Smooth muscle cell (in vitro differentiated cells): ENCODE measurements around the gene ZFP92. TPM values are rescaled to one million over a fixed set of nuclear protein-coding genes. Genes with fewer than 3 reads are reported as not detected.

Experiments
- DNase-seq: peaks from one replicate; lab custom pipeline; 2025; ENCODE audit not compliant: unreplicated experiment; lab: John Stamatoyannopoulos, UW
- H2AFZ ChIP-seq: fragments of 200-600 bp; sonication (generic); 2 replicates; pipeline ENCODE4 v1.6.0; 2016; ENCODE audit warnings: antibody characterized with exemption, low read depth, mild to moderate bottlenecking
- H3F3A ChIP-seq: fragments of 200-600 bp; sonication (generic); 2 replicates; pipeline ENCODE4 v1.6.0; 2017; ENCODE audit warnings: antibody characterized with exemption, low read depth
- H3K27ac ChIP-seq: fragments of 200-600 bp; sonication (generic); 2 replicates; pipeline ENCODE4 v1.5.1; 2016; ENCODE audit warnings: low read depth, mild to moderate bottlenecking
- H3K27me3 ChIP-seq: fragments of 200-600 bp; sonication (generic); 2 replicates; pipeline ENCODE4 v1.6.1; 2016; ENCODE audit warnings: low read depth, mild to moderate bottlenecking
- H3K36me3 ChIP-seq: fragments of 200-600 bp; sonication (generic); 2 replicates; pipeline ENCODE4 v1.5.1; 2016; ENCODE audit warnings: low read depth
- H3K4me1 ChIP-seq: fragments of 200-600 bp; sonication (generic); 2 replicates; pipeline ENCODE4 v1.5.1; 2016; ENCODE audit warnings: low read depth
- H3K4me2 ChIP-seq: fragments of 200-600 bp; sonication (generic); 2 replicates; pipeline ENCODE4 v1.6.0; 2016; ENCODE audit warnings: mild to moderate bottlenecking
- H3K4me3 ChIP-seq: fragments of 200-600 bp; sonication (generic); 2 replicates; pipeline ENCODE4 v1.5.1; 2016; ENCODE audit warnings: mild to moderate bottlenecking
- H3K79me2 ChIP-seq: fragments of 200-600 bp; sonication (generic); 2 replicates; pipeline ENCODE4 v1.6.0; 2016; ENCODE audit warnings: low read depth, mild to moderate bottlenecking
- H3K9ac ChIP-seq: fragments of 200-600 bp; sonication (generic); 2 replicates; pipeline ENCODE4 v1.6.0; 2016; ENCODE audit warnings: low read depth
- H3K9me3 ChIP-seq: fragments of 200-600 bp; sonication (generic); replicated peaks from 2 replicates; pipeline ENCODE4 v1.5.1; 2016; ENCODE audit warnings: low read depth
- H4K20me1 ChIP-seq: fragments of 200-600 bp; sonication (generic); 2 replicates; pipeline ENCODE4 v1.6.0; 2016; ENCODE audit warnings: low read depth
- CTCF ChIP-seq: fragments of 200-600 bp; sonication (generic); IDR thresholded peaks from 2 replicates; pipeline ENCODE4 v1.5.1; 2017; ENCODE audit warnings: borderline replicate concordance, mild to moderate bottlenecking, antibody characterized with exemption; ENCODE audit not compliant: insufficient read depth, poor library complexity, severe bottlenecking
- WGBS: methylation state at CpG from one replicate; pipeline ENCODE4 v1.1.7; 2016; ENCODE audit warnings: low lambda C conversion rate; 5-methylcytosine and 5-hydroxymethylcytosine counted together
- polyA plus RNA-seq: library from polyadenylated mRNA; unstranded; fragments of >200 nt; fragmentation: Nextera tagmentation; extraction: Ambion mirVana; gene quantifications from 2 replicates; pipeline ENCODE4 v1.2.1, GENCODE V29; 2016
- total RNA-seq: library from RNA; depleted of rRNA; stranded (reverse); fragments of >200 nt; gene quantifications from 2 replicates; pipeline ENCODE4 v1.2.3, GENCODE V29; 2014

The ZFP92 gene
- total and polyA plus RNA-seq, 2 experiments from 2014 or later = 0.73 to 1.3 TPM

GRCh38 chrX:153377727-153378126 is 33.5 kb upstream of the ZFP92 start:
- H3F3A ChIP-seq = no peaks in the 10 kb centered on the region
- WGBS = 90% methylated on average over 3 of the region's 3 CpGs
- no peak overlapping the region for H3K9ac ChIP-seq
- no peak overlapping the region for H3K4me3 ChIP-seq
- H3K27ac ChIP-seq = no peak overlapping the region
- no peaks in the 10 kb centered on the region for H3K79me2 ChIP-seq
- no peak overlapping the region for H2AFZ ChIP-seq
- TF ChIP-seq CTCF = no peak
- H3K9me3 ChIP-seq = no peaks in the 10 kb centered on the region
- no peaks in the 10 kb centered on the region for H3K4me1 ChIP-seq
- no peaks in the 10 kb centered on the region for H3K36me3 ChIP-seq
- no peak for DNase-seq
- H3K4me2 ChIP-seq = no peak overlapping the region
- no peaks in the 10 kb centered on the region for H3K27me3 ChIP-seq
- no peaks in the 10 kb centered on the region for H4K20me1 ChIP-seq

GRCh38 chrX:153378607-153379006 is 32.7 kb upstream of the ZFP92 start:
- Histone ChIP-seq H3K9me3 (no peaks in the 10 kb centered on the region), H3K9ac (no peak overlapping the region), H2AFZ (no peak overlapping the region), H3K4me2 (no peak overlapping the region), H3K27ac (no peak overlapping the region), H3K36me3 (no peaks in the 10 kb centered on the region), H3K79me2 (no peaks in the 10 kb centered on the region), H3K27me3 (no peaks in the 10 kb centered on the region), H3K4me3 (no peak overlapping the region), H4K20me1 (no peaks in the 10 kb centered on the region), H3K4me1 (no peaks in the 10 kb centered on the region), H3F3A (no peaks in the 10 kb centered on the region)
- DNase-seq = no peak
- no peak for TF ChIP-seq CTCF
- 79% methylated on average over 4 of the region's 4 CpGs for WGBS

- Histone ChIP-seq H3K9ac (no peak overlapping the region), H4K20me1 (no peaks in the 10 kb centered on the region), H3K79me2 (no peaks in the 10 kb centered on the region), H3K9me3 (no peaks in the 10 kb centered on the region), H3K4me3 (no peak overlapping the region), H2AFZ (no peak overlapping the region), H3K27ac (no peak overlapping the region), H3K4me2 (no peak overlapping the region), H3F3A (no peaks in the 10 kb centered on the region), H3K36me3 (no peaks in the 10 kb centered on the region), H3K4me1 (no peaks in the 10 kb centered on the region), H3K27me3 (no peaks in the 10 kb centered on the region)
- TF ChIP-seq CTCF = no peak
- DNase-seq = no peak
- 88% methylated on average over 9 of the region's 9 CpGs for WGBS
Observed at GRCh38 chrX:153379508-153379907, 31.8 kb upstream of the ZFP92 start.

- no peaks in the 10 kb centered on the region for H3F3A ChIP-seq
- no peak overlapping the region for H3K27ac ChIP-seq
- no peaks in the 10 kb centered on the region for H3K79me2 ChIP-seq
- no peak overlapping the region for H3K4me2 ChIP-seq
- no peak overlapping the region for H2AFZ ChIP-seq
- H3K4me1 ChIP-seq = no peaks in the 10 kb centered on the region
- no peak overlapping the region for H3K4me3 ChIP-seq
- no peak overlapping the region for H3K9ac ChIP-seq
- H3K27me3 ChIP-seq = no peaks in the 10 kb centered on the region
- 65% methylated on average over 13 of the region's 13 CpGs for WGBS
- H3K36me3 ChIP-seq = no peaks in the 10 kb centered on the region
- H4K20me1 ChIP-seq = no peaks in the 10 kb centered on the region
- TF ChIP-seq CTCF = no peak
- DNase-seq = no peak
- no peaks in the 10 kb centered on the region for H3K9me3 ChIP-seq
Observed at GRCh38 chrX:153379971-153380581, 31.2 kb upstream of the ZFP92 start.
